ENCODE measurements around the gene ADIPOR2. TPM values are rescaled to one million over a fixed set of nuclear protein-coding genes. Genes with fewer than 3 reads are reported as not detected.

Gene ADIPOR2
- 50.5 TPM for total RNA-seq

DNA sequence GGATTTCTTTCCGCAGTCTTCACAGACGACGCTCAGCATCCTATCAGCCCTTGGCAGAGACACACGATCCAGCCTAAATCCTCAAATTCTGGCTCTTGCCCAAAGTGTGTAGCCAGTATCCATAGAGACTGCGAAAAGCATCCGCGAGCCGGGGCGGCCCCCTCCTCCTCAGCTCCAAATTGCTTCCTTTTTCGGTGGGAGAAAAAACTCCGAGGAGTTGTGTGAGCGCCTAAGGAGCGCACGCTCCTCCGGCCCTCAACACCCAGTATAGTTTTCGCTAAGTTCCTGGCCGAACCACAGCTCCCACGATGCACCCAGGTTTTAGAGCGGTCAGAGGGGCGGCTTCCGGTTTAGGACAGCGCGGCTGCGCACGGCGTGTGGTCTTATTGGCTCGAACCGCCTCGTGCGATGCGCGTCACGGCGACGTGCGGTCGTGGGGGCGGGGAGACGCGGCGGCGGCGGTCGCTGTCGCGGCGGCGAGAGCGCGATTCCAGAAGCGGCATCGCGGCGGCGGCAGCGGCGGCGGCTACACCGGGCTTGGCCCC lies at the start of gene ADIPOR2:
ADIPOR2 (plus strand) TSS at position 493 of the 545 bp plus-strand sequence. CDS start 63,274 bp downstream, outside the sequence.
- ATAC-seq, result peak; percentile 99

GRCh38 chr12:1642513-1642912 lies 48.4 kb upstream of the ADIPOR2 start:
- ATAC-seq, result no peak

DNA sequence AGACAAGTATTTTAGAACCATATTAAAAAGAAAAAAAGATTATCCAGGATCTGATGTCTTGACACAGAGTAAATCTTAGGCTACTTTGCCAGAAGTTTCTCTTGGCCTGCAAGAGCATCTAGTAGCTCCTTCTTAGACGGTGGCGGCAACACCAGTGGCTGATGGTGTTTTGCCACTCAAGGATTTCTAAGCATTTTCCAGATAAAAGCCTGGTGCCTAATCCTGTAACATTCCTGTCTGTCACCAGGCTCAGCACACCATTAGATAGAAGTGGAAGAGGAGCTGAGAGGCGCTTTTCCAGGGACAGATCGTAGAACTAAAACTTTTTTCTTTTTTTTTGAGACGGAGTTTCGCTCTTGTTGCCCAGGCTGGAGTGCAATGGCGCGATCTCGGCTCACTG lies 47.8 kb upstream of the ADIPOR2 start:
- ATAC-seq, result no peak

- no peak for ATAC-seq
These were observed 46.9 kb upstream of the ADIPOR2 start for GRCh38 chr12:1643905-1644533.

DNA sequence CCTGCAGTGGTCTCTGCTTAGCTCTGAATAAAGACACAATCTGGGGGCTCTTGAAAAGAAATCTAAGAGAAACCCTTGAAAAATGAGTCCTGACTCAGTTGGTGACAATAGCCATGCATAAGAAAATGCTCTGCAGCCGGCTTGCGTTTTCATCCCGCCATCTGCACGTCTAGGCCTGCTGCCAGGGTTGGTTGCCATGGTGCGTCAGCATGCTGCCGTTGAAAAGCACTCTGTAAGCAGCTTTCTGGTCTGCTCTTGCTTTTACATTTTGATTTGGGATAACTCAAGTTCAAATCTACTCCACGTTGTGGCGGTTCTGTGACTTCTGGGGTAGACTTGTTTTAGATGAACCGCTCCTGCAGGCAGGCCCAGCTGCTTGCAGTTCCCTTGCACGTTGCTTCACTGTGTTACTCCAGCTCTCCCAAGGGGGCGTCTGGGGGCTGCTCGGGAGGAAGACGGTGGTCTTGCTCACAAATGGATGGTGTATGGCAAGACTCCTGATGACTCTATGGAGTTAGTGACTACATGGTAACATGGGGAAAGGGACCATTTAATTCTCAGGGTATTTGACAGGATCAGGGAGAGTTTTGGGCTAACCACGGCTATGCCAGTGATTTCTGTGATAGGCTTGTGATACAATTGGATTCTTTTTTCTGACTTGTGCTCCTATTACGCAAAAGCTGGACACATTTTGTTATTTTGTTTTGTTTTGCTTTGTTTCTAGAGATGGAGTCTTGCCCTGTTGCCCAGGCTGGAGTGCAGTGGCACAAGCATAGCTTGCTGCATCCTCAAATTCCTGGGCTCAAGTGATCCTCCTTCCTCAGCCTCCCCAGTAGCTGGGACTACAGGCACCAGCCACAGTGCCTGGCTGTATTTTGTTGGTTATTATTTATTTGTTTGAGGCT lies 46.1 kb upstream of the ADIPOR2 start:
- no peak for ATAC-seq

DNA sequence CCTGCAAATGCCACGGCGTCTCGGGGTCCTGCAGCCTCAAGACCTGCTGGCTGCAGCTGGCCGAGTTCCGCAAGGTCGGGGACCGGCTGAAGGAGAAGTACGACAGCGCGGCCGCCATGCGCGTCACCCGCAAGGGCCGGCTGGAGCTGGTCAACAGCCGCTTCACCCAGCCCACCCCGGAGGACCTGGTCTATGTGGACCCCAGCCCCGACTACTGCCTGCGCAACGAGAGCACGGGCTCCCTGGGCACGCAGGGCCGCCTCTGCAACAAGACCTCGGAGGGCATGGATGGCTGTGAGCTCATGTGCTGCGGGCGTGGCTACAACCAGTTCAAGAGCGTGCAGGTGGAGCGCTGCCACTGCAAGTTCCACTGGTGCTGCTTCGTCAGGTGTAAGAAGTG lies 45.1 kb upstream of the ADIPOR2 start:
- ATAC-seq, result peak; percentile 14

GRCh38 chr12:1646569-1647284 lies 44.1 kb upstream of the ADIPOR2 start:
- no peak for ATAC-seq

DNA sequence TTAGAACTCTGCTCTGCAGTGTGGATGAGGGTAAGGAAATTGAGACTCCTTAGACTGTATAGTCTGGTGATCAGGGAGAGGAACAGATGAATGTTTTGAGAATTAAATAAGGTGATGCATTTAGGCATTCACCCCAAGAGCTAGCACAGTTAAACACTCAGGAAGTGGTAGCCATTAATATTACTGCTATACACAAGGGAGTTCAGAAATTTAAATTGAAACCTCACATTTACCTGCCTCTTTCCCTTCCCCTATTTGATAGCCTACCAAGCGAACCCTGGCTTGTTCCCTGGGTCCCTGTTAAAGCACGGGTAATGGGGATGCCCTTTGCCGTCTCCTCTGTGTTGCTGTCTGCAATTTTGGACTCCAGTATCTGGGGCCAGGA lies 43.6 kb upstream of the ADIPOR2 start:
- no peak for ATAC-seq

DNA sequence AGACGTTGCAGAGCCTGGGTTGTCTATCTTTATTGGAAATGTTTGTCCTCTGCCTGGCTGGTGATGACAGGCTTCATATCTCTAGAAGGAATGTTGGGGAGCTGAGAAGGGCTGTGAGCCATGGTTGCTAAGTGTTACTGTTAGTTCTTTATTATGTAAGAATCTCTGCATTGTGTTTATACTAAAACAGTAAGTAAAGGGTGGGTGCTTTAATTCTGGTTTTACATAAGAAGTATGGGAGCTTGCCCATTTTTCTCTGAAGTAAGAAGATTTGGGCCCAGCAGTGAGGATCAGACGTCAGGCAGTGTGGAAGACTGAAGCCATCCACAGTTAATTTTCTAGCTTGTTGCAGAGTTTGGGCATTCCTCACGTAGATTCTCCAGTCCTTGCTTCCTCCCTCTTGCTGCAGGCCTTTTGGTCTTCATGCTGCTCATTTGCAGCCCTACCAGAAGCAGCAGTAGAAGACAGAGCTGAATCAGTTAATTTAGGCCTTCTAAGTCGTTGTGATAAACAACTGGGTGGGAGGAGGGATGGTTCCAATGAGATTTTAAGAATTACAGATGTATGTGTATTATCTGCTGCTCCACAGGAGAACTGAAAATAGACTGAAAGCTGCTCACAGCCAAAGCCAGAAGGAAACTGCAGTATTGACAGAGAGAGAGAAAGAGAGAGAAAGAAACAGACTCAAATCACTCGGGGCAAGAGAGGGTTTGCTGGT lies 40.5 kb upstream of the ADIPOR2 start:
- ATAC-seq, result no peak

DNA sequence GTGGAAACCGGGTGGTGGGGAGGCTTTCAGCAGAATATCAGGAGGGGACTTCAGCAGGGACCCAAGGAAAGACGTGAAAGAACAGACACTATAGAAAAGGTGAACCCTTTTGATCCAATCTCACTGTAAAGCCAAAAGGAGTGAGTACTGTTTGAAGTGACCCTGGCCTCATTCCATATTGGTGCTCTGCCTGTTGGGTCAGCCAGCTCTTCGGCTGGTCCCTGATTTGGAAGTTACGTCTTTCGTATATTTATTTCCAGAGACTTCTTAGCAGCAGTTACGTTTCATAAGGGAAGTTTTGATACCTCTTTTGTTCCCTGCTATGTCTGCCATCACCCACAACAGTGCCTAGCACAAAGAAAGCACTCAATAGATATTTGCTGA lies 39.9 kb upstream of the ADIPOR2 start:
- no peak for ATAC-seq

- no peak for ATAC-seq
These were observed 38.9 kb upstream of the ADIPOR2 start for GRCh38 chr12:1651946-1652345.

GRCh38 chr12:1655225-1655788 lies 35.6 kb upstream of the ADIPOR2 start:
- ATAC-seq, result peak; percentile 66

GRCh38 chr12:1656902-1657301 lies 34.0 kb upstream of the ADIPOR2 start:
- ATAC-seq, result no peak

GRCh38 chr12:1657688-1658087 lies 33.2 kb upstream of the ADIPOR2 start:
- ATAC-seq, result no peak

DNA sequence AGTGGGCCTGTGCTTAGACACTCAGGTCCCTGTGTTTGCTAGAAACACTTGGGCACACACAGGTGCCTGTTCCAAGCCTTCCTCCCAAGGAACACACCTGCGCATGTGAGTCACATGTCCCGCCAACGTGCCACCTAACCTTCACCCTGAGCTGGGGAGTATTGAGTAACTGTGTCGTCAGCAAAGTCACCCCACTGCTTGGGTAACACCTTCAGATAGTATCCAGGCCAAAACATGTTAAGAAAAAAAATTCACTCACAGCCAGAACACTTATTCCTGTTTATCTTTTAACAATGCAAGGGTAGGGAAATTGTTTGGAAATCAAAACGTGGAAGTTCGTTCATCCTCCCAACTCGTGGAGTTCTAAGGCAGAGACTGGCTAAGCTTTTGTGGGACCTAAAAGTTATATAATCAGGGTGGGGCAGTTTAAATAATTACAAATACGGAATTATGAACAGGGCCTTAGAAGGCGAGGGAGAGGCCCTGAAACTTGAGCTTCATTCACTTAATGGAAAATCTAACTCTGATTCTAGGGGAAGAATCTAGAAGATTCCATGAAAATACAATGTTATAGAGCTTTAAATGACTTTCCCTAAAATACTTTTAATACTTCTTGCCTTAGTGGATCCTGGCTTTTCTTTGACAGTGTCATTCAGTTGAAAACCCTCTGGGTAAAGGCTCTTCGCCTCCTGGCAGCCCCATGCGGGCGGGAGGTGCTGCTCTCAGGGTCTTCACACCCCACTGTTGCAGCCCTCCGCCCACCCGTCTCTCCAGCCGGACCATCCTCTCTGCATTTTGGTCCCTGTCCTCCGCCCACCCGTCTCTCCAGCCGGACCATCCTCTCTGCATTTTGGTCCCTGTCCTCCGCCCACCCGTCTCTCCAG lies 30.3 kb upstream of the ADIPOR2 start:
- ATAC-seq, result peak; percentile 83

GRCh38 chr12:1661553-1662335 lies 29.1 kb upstream of the ADIPOR2 start:
- peak; percentile 90 for ATAC-seq

- ATAC-seq, result peak; percentile 20
These were observed 28.0 kb upstream of the ADIPOR2 start for GRCh38 chr12:1662761-1663439.

- no peak for ATAC-seq
These were observed 27.3 kb upstream of the ADIPOR2 start for GRCh38 chr12:1663440-1664132.

- no peak for ATAC-seq
These were observed 25.5 kb upstream of the ADIPOR2 start for GRCh38 chr12:1665366-1665765.

Data from esophagus mucosa (tissue), 1 donor.